ENCODE measurements around the gene MYO10.

GRCh38 chr5:16932401-16932800 lies 3.7 kb downstream of the MYO10 start:
- no peak for TF ChIP-seq CREB1 (IDR thresholded peaks at IDR 0.05; ENCODE audit: low read depth)
- no peak for TF ChIP-seq USF1 (IDR thresholded peaks at IDR 0.05)
- no peak for TF ChIP-seq YY1 (IDR thresholded peaks at IDR 0.05; ENCODE audit: low read depth)
- TF ChIP-seq NFIC (IDR thresholded peaks at IDR 0.05), result no peak
- no peak for TF ChIP-seq REST (IDR thresholded peaks at IDR 0.05; ENCODE audit: low read depth)
- TF ChIP-seq MAX (IDR thresholded peaks at IDR 0.05), result no peak
